Fibroblast of lung (primary cell): Measurements from ENCODE around the gene LAPTM5. TPM values are rescaled to one million over a fixed set of nuclear protein-coding genes. Genes with fewer than 3 reads are reported as not detected.

ENCODE experiments used
- DNase-seq, 2 donors: peaks; one replicate each; pipeline versions ENCODE4 v3.0.0 to v3.0.0-alpha.2; 2010; ENCODE audit warnings: low read depth in 2 of 2
- H2AFZ ChIP-seq: 2 replicates; pipeline ENCODE4 v1.5.1; 2012; ENCODE audit warnings: low read length, control low read depth, inconsistent platforms
- H3K27ac ChIP-seq: 2 replicates; pipeline ENCODE4 v1.5.1; 2011; ENCODE audit warnings: low read length, control low read depth; ENCODE audit not compliant: insufficient read depth
- H3K27me3 ChIP-seq: 2 replicates; pipeline ENCODE4 v1.5.1; 2011; ENCODE audit warnings: mild to moderate bottlenecking, low read length; ENCODE audit not compliant: control insufficient read depth, insufficient read depth
- H3K36me3 ChIP-seq: 2 replicates; pipeline ENCODE4 v1.5.1; 2011; ENCODE audit warnings: low read length; ENCODE audit not compliant: control insufficient read depth, insufficient read depth
- H3K4me1 ChIP-seq: 2 replicates; pipeline ENCODE4 v1.5.1; 2011; ENCODE audit warnings: low read length; ENCODE audit not compliant: control insufficient read depth, insufficient read depth; ENCODE audit errors: extremely low read depth
- H3K4me2 ChIP-seq: 2 replicates; pipeline ENCODE4 v1.5.1; 2011; ENCODE audit warnings: low read length, control low read depth; ENCODE audit not compliant: insufficient read depth; ENCODE audit errors: extremely low read depth
- H3K4me3 ChIP-seq, 4 experiments: fragments of 200-600 bp in 1 of 4; sonication (generic) in 1 of 4; replicated peaks in 1 of 4; 2 replicates each; pipeline ENCODE4 v1.5.1; 2011 to 2016; ENCODE audit warnings: low read length in 4 of 4, low read depth in 3 of 4, mild to moderate bottlenecking in 3 of 4, control low read depth in 2 of 4, inconsistent platforms in 1 of 4, mixed read lengths in 1 of 4; ENCODE audit not compliant: insufficient read depth in 1 of 4; ENCODE audit errors: control extremely low read depth in 1 of 4
- H3K79me2 ChIP-seq: 2 replicates; pipeline ENCODE4 v1.5.1; 2012; ENCODE audit warnings: mild to moderate bottlenecking, low read length, inconsistent platforms; ENCODE audit not compliant: control insufficient read depth, insufficient read depth
- H3K9ac ChIP-seq: 2 replicates; pipeline ENCODE4 v1.5.1; 2011; ENCODE audit warnings: mild to moderate bottlenecking, low read length, control low read depth; ENCODE audit not compliant: insufficient read depth
- H3K9me3 ChIP-seq: 2 replicates; pipeline ENCODE4 v1.5.1; 2012; ENCODE audit warnings: low read depth, low read length; ENCODE audit not compliant: control insufficient read depth, insufficient read depth
- H4K20me1 ChIP-seq: 2 replicates; pipeline ENCODE4 v1.5.1; 2011; ENCODE audit warnings: low read length; ENCODE audit not compliant: control insufficient read depth, insufficient read depth; ENCODE audit errors: extremely low read depth
- EZH2 ChIP-seq: IDR thresholded peaks from 2 replicates; pipeline ENCODE4 v1.5.1; 2012; ENCODE audit warnings: low read length, control low read depth, mild to moderate bottlenecking; ENCODE audit errors: missing control alignments
- polyA plus RNA-seq, 2 donors: library from polyadenylated mRNA; depleted of rRNA in 1 of 2; stranded (reverse) in 1 of 2; unstranded in 1 of 2; fragments of >200 nt; gene quantifications; 2 replicates each; pipeline ENCODE4 v1.2.1, GENCODE V29; 2011 to 2012; ENCODE audit warnings: missing spikeins in 1 of 2
- total RNA-seq: library from RNA; depleted of rRNA; stranded (reverse); fragments of >200 nt; gene quantifications from 2 replicates; pipeline ENCODE4 v1.2.1, GENCODE V29; 2014
- TF ChIP-seq, protein P1 (sequence below), 2 donors: IDR thresholded peaks in 1 of 2; conservative IDR thresholded peaks in 1 of 2; 1 replicate in 1 of 2; 2 replicates in 1 of 2; pipeline ENCODE4 v1.5.1; 2011 to 2012; ENCODE audit warnings: low read length in 2 of 2, control low read depth in 1 of 2, inconsistent platforms in 1 of 2, low read depth in 1 of 2, mild to moderate bottlenecking in 1 of 2

Gene LAPTM5
- total and polyA plus RNA-seq, 2 donors (not counting 1 experiment from before 2014, with no cell fraction given) = under 0.01 to 0.32 TPM

DNA sequence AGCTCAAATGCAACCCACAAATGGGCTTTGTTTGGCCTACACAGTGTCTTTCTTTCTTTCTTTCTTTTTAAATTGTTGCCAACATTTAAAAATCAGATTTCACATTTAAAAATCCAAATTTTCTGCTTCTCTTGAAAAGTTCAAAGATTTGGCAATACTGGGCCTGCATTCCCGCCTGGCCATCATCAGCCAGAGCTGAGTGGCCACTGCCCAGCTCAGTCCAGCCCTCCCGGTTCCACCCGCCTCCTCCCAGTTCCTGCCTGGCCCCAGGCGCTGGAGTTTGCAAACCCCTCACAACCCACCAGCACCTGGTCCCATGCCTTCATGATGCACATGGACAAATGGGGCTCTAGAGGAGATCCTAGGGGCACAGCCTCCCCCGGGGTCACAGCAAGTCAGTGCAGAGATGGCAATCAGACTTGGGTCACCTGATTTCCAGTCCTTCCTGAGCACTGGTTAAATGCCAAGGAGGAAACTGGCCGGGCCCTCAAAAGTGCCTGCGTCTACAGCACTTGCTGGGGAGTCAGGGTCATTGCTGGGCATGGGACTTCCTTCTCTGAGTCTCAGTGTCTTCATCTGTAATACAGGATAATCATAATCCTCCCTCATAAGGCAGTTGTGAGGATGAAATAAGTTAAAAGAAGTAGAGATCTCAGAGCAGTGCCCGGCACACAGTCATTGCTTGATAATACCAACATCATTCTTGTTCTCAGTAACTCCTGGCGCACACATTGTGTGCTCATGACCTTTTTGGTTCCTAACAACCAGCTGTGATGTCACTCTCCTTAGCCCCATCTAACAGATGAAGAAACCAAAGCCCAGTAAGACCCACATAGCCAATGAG lies 41.0 kb upstream of the LAPTM5 start:
- Histone ChIP-seq H3K79me2 (no peaks in the 10 kb centered on the region), H3K4me2 (no peak overlapping the region)
- no peak for TF ChIP-seq EZH2
- TF ChIP-seq, protein P1, sequence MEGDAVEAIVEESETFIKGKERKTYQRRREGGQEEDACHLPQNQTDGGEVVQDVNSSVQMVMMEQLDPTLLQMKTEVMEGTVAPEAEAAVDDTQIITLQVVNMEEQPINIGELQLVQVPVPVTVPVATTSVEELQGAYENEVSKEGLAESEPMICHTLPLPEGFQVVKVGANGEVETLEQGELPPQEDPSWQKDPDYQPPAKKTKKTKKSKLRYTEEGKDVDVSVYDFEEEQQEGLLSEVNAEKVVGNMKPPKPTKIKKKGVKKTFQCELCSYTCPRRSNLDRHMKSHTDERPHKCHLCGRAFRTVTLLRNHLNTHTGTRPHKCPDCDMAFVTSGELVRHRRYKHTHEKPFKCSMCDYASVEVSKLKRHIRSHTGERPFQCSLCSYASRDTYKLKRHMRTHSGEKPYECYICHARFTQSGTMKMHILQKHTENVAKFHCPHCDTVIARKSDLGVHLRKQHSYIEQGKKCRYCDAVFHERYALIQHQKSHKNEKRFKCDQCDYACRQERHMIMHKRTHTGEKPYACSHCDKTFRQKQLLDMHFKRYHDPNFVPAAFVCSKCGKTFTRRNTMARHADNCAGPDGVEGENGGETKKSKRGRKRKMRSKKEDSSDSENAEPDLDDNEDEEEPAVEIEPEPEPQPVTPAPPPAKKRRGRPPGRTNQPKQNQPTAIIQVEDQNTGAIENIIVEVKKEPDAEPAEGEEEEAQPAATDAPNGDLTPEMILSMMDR (conservative IDR thresholded peaks at IDR 0.05 in 1 of 2, IDR thresholded peaks at IDR 0.05 in 1 of 2; ENCODE audit: low read depth in 1 of 2, low read length in 2 of 2) = no peak

DNA sequence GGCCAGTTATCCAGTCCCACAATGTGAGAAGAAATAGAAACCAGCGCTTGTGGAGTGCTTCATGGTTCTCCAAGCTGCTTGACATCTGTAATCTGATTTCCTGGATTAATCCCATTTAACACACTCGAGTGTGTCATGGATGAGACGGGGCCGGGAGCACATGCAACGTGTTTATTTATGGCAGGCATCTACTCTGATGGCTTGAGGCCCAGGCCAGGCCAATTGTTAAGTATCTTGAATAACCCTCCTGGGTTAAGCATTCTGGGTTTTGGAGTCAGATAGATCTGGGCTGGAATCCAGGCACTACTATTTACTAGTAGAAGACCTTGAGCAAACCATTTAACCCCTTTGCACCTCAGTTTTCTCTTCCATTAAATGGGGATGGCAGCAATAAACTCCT lies 37.5 kb upstream of the LAPTM5 start:
- H3K79me2 ChIP-seq = no peaks in the 10 kb centered on the region
- DNase-seq = no peak
- no peak for TF ChIP-seq EZH2
- TF ChIP-seq, protein P1 (conservative IDR thresholded peaks at IDR 0.05 in 1 of 2, IDR thresholded peaks at IDR 0.05 in 1 of 2; ENCODE audit: low read depth in 1 of 2, low read length in 2 of 2) = no peak
- no peaks in the 10 kb centered on the region for H4K20me1 ChIP-seq
- no peak overlapping the region for H3K4me3 ChIP-seq
- H3K9me3 ChIP-seq = no peaks in the 10 kb centered on the region
- no peaks in the 10 kb centered on the region for H3K36me3 ChIP-seq
- H3K27ac ChIP-seq = no peak overlapping the region
- no peak overlapping the region for H3K9ac ChIP-seq
- peaks cover 13% of the 10 kb centered on the region for H3K27me3 ChIP-seq
- no peak overlapping the region for H2AFZ ChIP-seq
- H3K4me2 ChIP-seq = no peak overlapping the region
- H3K4me1 ChIP-seq = no peaks in the 10 kb centered on the region

More for the DNA sequence above, 41.0 kb upstream of the LAPTM5 start:
- H3K36me3 ChIP-seq = no peaks in the 10 kb centered on the region
- DNase-seq = no peak
- H4K20me1 ChIP-seq = no peaks in the 10 kb centered on the region
- no peak overlapping the region for H2AFZ ChIP-seq
- H3K9me3 ChIP-seq = no peaks in the 10 kb centered on the region
- no peaks in the 10 kb centered on the region for H3K4me1 ChIP-seq
- no peak overlapping the region for H3K4me3 ChIP-seq
- H3K27ac ChIP-seq = no peak overlapping the region
- no peak overlapping the region for H3K9ac ChIP-seq
- no peaks in the 10 kb centered on the region for H3K27me3 ChIP-seq

DNA sequence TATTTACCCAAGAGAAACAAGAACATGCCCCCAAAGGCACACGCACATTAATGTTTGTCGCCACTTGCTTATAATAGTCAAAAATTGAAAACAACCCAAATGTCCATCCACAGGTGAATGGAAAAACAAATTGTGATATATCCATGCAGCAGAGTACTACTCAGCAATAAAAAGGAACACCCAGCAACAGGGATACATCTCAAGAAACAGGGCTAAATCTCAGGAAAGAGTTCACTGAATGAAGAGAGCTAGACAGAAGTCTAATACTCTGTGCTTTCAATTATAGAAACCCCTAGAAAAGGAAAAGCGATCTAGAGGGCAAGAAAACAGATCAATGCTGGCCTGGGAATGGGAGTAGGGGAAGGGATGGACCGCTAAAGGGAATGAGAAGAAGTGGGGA lies 36.7 kb upstream of the LAPTM5 start:
- peaks cover 13% of the 10 kb centered on the region for H3K27me3 ChIP-seq

More for the DNA sequence above, 36.7 kb upstream of the LAPTM5 start:
- no peak overlapping the region for H3K4me2 ChIP-seq
- no peaks in the 10 kb centered on the region for H3K79me2 ChIP-seq
- H3K9ac ChIP-seq = no peak overlapping the region
- H3K27ac ChIP-seq = no peak overlapping the region
- H3K9me3 ChIP-seq = no peaks in the 10 kb centered on the region
- H3K4me1 ChIP-seq = no peaks in the 10 kb centered on the region
- no peak for TF ChIP-seq EZH2
- TF ChIP-seq, protein P1 (conservative IDR thresholded peaks at IDR 0.05 in 1 of 2, IDR thresholded peaks at IDR 0.05 in 1 of 2; ENCODE audit: low read depth in 1 of 2, low read length in 2 of 2) = no peak
- no peak overlapping the region for H2AFZ ChIP-seq
- no peak overlapping the region for H3K4me3 ChIP-seq
- H3K36me3 ChIP-seq = no peaks in the 10 kb centered on the region
- no peak for DNase-seq
- no peaks in the 10 kb centered on the region for H4K20me1 ChIP-seq
